Activated T-helper 1 cell treated with anti-CD3 and anti-CD28 coated beads, Interleukin-2, amount 50 U/mL, for 16 hours (primary cell): ENCODE results near the gene RAF1.
A peak's percentile ranks its signal among the peaks of the same experiment; 100 is the strongest.
"Not testable (repeated sequence)": the region's sequence is repeated elsewhere in the genome, so short reads cannot be mapped to it uniquely, and the experiment has no call there.

Experiments used
- DNase-seq, 2 donors: peaks; one replicate each; pipeline ENCODE4 v3.0.0-alpha.2; 2020; ENCODE audit warnings: low read depth in 1 of 2, low spot score in 1 of 2

Gene RAF1

DNA sequence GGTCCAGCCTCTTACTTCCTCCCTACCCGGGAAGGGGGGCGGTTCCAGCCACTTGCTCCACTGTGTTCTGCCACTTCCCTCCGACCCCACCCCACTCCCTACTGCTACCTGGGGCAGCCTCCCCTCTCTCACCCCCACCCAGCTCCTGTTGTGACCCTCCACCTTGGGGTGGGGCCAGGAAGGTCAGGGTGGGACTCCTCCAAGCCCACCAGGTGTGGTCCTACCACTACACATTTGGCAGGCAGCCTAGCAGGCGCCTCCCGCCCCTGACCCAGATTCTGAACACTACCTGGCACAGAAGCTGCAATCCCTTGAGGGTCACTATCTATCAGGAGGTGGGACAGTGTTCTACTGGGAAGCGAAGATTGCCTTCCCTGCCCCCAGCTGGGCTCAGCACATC, 13.7 kb upstream of the RAF1 start:
- no peak for DNase-seq

- no peak for DNase-seq
Observed at GRCh38 chr3:12675115-12675810, 11.3 kb upstream of the RAF1 start.

DNA sequence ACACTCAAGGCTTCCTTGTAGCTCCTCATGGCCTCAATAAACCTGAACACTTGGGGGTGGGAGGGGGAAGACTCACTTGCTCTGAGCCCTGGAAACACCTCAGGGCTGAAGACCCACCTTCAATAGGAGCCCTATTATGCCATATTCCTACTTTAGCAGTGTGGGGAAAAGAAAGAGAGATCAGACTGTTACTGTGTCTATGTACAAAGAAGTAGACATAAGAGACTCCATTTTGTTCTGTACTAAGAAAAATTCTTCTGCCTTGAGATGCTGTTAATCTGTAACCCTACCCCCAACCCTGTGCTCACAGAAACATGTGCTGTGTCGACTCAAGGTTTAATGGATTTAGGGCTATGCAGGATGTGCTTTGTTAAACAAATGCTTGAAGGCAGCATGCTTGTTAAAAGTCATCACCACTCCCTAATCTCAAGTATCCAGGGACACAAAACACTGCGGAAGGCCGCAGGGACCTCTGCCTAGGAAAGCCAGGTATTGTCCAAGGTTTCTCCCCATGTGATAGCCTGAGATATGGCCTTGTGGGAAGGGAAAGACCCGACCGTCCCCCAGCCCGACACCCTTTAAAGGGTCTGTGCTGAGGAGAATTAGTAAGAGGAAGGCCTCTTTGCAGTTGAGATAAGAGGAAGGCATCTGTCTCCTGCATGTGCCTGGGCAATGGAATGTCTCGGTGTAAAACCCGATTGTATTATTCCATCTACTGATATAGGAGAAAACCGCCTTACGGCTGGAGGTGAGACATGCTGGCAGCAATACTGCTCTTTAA, 10.2 kb upstream of the RAF1 start:
- DNase-seq = not testable (repeated sequence)

DNA sequence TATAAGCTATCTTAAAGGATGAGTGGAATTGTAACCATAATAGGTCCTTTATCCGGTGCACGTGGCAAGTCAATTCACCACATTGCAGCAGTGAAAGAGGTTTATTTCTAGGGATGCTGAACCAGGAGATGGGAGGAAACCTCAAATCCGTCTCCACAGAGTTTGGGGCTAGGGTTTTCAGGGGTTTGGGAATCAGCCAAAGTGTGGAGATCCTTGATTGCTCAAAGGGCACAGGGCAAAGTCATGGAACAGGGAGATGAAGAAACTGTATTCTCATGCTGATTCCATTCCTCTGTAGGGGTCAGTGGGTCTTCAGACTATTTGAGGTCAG, 7.2 kb upstream of the RAF1 start:
- DNase-seq = no peak

DNA sequence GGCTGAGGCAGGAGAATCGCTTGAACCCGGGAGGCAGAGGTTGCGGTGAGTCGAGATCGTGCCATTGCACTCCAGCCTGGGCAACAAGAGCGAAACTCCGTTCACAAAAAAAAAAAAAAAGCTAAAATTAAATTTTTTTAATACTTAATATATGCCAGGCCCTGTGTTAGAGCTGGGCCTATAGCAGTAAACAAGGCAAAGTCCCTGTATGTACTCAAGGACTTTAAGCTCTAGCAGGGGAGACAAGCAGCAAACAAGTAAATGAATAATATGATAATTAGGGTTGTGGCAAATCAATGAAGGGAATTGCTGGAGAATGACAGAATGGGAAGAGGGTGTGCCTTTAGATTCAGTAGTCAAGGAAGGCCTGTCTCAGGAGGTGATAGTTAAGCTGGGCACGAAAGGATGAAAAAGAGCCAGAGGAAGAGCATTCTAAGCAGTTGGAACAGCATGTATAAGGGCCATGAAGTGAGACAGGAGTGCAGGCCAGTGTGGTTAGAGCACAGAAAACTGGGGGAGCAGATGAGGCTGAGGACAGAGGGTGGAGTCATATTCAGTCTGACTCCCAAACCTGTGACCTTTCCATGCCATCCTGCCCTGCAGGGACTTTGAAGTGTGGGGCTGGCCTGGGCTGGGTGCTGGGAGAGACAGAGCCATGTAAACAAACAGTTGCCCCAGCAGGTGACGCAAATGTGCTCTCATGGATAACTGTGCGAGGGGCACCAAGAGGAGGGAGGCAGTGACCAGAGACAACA, 6.6 kb upstream of the RAF1 start:
- DNase-seq = no peak

- peak; percentile 32 to 44 for DNase-seq
Observed at GRCh38 chr3:12663401-12663935, 449 bp downstream of the RAF1 start.

- DNase-seq = peak in 1 of 2 donors; percentile 10
Observed at GRCh38 chr3:12662593-12663400, 1.1 kb downstream of the RAF1 start.

- no peak for DNase-seq
Observed at GRCh38 chr3:12661926-12662592, 1.9 kb downstream of the RAF1 start.

- not testable (repeated sequence) for DNase-seq
Observed at GRCh38 chr3:12661375-12661774, 2.5 kb downstream of the RAF1 start.

DNA sequence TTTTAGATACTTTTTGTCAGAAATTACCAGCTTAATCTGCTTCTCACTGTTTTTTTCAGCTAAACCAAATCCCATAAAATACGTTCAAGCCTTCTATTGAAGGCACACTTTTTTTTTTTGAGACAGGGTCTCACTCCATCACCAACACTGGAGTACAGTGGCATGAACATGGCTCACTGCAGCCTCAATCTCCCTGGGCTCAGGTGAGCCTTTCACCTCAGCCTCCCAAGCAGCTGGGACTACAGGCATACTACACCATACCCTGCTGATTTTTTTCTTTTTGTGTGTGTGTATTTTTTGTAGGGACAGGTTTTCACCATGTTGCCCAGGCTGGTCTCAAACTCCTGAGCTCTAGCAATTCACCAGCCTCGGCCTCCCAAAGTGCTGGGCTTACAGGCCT, 3.7 kb downstream of the RAF1 start:
- no peak for DNase-seq

GRCh38 chr3:12659316-12660015, 4.5 kb downstream of the RAF1 start:
- no peak for DNase-seq

DNA sequence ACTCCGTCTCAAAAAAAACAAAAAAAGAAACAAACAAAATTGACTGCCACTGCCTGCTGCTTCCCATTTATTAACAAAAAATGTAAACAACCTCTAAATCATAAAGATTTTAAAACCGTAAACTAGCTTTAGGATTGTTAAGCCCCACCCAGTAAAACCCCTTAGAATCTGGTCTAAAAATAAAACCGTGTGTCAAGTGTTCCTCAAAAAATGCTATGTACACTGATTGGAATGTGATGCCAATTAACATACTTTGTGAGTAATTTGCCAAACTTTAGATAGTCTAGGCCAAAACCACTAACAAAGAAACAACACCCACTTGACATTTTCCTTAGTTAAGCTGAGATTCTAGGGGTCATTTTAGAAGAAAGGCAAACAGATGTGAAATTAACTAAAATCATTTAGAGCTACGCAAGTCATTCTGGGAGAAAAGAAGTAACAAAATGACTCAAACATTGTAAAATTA, 5.3 kb downstream of the RAF1 start:
- DNase-seq = no peak

GRCh38 chr3:12656850-12657249, 7.1 kb downstream of the RAF1 start:
- DNase-seq = no peak

- no peak for DNase-seq
Observed at GRCh38 chr3:12656193-12656592, 7.7 kb downstream of the RAF1 start.

GRCh38 chr3:12655701-12656100, 8.2 kb downstream of the RAF1 start:
- no peak for DNase-seq

DNA sequence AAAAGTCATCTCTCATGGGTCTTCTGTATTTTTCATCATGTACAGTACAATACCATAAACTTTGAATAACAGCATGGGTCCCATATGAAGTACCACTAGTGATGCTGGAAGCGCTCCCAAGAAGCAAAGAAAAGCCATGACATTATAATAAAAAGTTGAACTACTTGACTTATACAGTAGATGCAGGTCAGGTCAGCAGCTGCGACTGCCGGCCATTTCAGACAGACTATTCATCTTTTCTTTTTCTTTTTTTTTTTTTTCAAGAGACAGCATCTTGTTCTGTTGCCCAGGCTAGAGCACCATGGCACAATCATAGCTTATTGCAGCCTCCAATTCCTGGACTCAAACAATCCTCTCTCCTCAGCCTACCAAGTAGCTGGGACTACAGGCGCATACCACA, 10.2 kb downstream of the RAF1 start:
- no peak for DNase-seq

GRCh38 chr3:12648384-12648959, 15.4 kb downstream of the RAF1 start:
- no peak for DNase-seq

DNA sequence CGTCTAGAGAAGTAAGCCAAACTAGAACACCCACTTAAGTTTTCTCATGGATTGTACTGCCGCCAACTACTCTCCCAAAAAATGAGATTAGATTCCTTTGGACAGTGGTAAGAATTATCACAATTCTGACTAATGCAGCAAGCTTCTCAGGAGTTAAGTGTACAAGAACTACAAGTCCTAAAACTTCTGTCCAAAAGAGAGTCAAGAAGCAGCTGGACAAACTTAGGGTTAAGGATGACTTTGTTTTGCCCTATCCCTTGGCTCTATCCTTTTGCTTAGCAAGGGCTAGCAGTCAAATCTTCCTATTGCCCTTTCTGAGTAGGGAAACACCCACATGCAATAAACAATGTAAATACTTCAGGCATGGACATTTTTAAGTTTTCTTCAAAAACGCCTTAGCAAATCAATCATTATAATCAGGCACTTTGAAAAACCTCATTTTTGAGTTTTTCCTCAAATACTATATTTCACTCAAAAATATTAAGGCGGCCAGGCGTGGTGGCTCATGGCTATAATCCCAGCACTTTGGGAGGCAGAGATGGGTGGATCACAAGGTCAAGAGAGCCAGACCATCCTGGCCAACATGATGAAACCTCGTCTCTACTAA, 19.5 kb downstream of the RAF1 start:
- no peak for DNase-seq

- DNase-seq = no peak
Observed at GRCh38 chr3:12643724-12644123, 20.2 kb downstream of the RAF1 start.
